ENCODE data around the gene SLC29A4. TPM values are rescaled to one million over a fixed set of nuclear protein-coding genes. Genes with fewer than 3 reads are reported as not detected.
"Not testable (repeated sequence)": the region's sequence is repeated elsewhere in the genome, so short reads cannot be mapped to it uniquely, and the experiment has no call there.

The SLC29A4 gene
- total RNA-seq, 1 donor from 2014 or later = 8.2 TPM

DNA sequence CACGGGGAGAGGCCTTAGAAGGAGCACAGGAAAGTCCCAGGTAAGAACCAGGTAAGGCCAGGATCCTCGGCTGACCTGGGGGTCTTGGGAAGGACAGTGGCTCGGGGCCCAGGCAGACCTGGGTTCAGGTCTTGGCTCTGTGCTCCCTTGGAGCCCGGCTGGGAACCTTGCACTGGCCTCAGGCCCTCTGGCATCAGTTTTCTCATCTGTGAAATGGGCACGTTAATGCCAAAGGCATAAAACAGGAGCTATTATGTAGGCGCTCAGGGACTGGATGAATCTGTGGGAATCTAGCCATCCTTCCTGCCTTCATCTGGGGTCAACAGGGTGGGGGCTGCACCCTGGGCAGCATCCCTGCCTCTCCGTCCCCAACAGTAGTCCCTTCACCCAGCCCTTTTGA lies 8.3 kb upstream of the SLC29A4 start:
- TF ChIP-seq, protein P1, sequence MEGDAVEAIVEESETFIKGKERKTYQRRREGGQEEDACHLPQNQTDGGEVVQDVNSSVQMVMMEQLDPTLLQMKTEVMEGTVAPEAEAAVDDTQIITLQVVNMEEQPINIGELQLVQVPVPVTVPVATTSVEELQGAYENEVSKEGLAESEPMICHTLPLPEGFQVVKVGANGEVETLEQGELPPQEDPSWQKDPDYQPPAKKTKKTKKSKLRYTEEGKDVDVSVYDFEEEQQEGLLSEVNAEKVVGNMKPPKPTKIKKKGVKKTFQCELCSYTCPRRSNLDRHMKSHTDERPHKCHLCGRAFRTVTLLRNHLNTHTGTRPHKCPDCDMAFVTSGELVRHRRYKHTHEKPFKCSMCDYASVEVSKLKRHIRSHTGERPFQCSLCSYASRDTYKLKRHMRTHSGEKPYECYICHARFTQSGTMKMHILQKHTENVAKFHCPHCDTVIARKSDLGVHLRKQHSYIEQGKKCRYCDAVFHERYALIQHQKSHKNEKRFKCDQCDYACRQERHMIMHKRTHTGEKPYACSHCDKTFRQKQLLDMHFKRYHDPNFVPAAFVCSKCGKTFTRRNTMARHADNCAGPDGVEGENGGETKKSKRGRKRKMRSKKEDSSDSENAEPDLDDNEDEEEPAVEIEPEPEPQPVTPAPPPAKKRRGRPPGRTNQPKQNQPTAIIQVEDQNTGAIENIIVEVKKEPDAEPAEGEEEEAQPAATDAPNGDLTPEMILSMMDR (conservative IDR thresholded peaks at IDR 0.05; ENCODE audit: low read depth, low read length) = no peak
- no peak for DNase-seq (ENCODE audit: low read depth)
- H3K4me3 ChIP-seq (ENCODE audit: low read depth, low read length) = no peak overlapping the region

GRCh38 chr7:5274985-5275431 lies 7.7 kb upstream of the SLC29A4 start:
- DNase-seq (ENCODE audit: low read depth); H3K4me3 ChIP-seq (ENCODE audit: low read depth, low read length): not testable (repeated sequence)

DNA sequence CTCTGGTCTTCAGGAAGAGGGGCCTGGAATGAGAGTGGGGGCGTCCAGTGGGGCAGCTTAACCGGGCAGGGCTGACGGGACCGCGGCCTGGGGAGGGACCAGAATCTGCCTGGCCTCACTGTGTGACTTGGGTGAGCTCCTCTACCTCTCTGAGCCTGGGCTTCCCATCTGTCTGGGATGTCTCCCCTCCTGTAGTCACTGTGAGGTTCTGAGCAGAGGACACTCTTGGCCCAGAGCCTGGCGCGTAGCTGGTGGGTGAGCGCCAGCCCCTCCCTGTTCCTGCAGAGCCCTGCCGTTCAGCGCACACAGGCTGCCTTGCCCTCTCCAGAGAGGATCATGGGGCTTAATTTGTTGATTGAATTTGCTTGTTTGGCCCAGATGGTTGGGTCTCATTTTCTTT lies 7.2 kb upstream of the SLC29A4 start:
- not testable (repeated sequence) for H3K4me3 ChIP-seq (ENCODE audit: low read depth, low read length); DNase-seq (ENCODE audit: low read depth)

GRCh38 chr7:5276123-5276522 lies 6.6 kb upstream of the SLC29A4 start:
- DNase-seq (ENCODE audit: low read depth) = not testable (repeated sequence)

GRCh38 chr7:5276611-5277010 lies 6.1 kb upstream of the SLC29A4 start:
- TF ChIP-seq, protein P1 (conservative IDR thresholded peaks at IDR 0.05; ENCODE audit: low read depth, low read length) = no peak
- H3K4me3 ChIP-seq (ENCODE audit: low read depth, low read length) = no peak overlapping the region
- DNase-seq (ENCODE audit: low read depth) = no peak

More at GRCh38 chr7:5276123-5276522, 6.6 kb upstream of the SLC29A4 start:
- H3K4me3 ChIP-seq (ENCODE audit: low read depth, low read length) = not testable (repeated sequence)

DNA sequence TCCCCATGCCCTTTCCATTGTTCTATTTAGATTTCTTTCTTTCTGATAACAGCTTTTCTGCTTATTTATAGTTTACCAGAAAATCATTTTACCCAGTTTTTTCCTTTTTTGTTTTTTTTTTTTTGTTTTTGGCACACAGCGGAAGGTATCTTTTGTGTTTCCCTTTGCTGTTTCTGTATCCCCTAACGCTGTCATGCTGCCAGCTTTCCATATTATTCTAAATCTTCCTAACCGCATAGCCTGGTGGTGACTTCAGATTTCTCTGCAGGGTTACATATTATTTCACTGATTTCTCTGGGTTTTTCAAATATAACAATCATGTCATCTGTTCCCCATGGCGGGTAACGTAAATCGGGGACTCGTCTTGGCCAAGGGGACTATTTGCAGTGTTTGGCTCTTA lies 4.0 kb upstream of the SLC29A4 start:
- H3K4me3 ChIP-seq (ENCODE audit: low read depth, low read length) = no peak overlapping the region
- TF ChIP-seq, protein P1 (conservative IDR thresholded peaks at IDR 0.05; ENCODE audit: low read depth, low read length) = no peak
- no peak for DNase-seq (ENCODE audit: low read depth)

GRCh38 chr7:5279734-5280133 lies 3.0 kb upstream of the SLC29A4 start:
- TF ChIP-seq, protein P1 (conservative IDR thresholded peaks at IDR 0.05; ENCODE audit: low read depth, low read length) = no peak

DNA sequence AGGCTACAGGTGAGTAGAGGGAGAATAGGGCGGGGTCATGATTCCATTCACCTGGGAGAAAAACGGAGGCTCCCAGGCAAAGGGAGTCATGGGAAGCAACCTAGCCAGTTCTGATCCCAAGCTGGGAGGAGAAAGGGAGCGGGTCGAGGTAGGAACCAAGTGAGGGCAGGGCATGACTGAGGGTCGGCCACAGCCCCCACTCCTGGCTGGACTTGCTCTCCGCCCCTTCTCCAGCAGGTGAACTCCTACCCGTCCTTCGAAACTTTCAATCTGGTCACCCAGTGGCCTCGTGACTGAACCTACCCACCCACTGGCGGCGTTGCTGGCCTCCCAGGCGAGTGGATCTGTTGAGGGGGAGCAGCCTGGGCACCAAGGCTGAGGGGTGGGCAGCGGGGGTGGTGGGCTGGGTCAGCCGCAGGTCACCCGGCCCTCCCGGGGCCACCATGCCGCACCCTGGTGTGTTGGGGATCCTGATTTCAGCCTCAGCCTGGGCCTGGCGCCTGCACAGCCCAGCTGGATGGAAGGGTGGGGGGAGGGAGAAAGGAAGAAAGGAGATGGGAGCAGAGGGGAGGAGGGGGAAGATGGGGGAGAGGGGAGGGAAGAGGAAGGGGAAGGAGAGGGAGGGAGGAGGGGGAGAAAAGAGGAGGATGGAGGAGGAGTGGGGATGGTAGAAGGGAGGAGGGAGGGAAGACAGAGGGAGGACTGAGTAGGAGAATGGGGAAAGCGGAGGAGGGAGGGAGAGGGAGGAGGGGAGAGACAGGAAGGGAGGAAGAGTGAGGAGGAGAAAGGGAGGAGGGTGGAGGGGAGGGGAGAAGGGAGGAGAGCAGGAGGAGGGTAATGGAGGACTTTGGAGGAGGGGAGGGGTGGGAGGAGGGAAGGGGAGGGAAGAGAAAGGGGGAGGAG lies 894 bp upstream of the SLC29A4 start:
- H3K4me3 ChIP-seq (ENCODE audit: low read depth, low read length); DNase-seq (ENCODE audit: low read depth): not testable (repeated sequence)

More at GRCh38 chr7:5279734-5280133, 3.0 kb upstream of the SLC29A4 start:
- no peak for DNase-seq (ENCODE audit: low read depth)
- H3K4me3 ChIP-seq (ENCODE audit: low read depth, low read length) = no peak overlapping the region
